Effector memory CD8-positive, alpha-beta T cell (primary cell): ENCODE data around the gene TLR8.

Experiments
- ATAC-seq: fragments of 150-1000 bp; cut with Tn5 transposase; replicated peaks from 2 replicates; pipeline ENCODE4 v1.10.0; 2021; ENCODE audit warnings: mild to moderate bottlenecking, moderate library complexity
- DNase-seq, 3 experiments: peaks; one replicate each; pipeline ENCODE4 v3.0.0; 2021
- H3K27ac Mint-ChIP-seq, 2 donors: one replicate each; pipeline ENCODE4 v1.8.0; 2022; ENCODE audit warnings: mild to moderate bottlenecking in 2 of 2, mixed read lengths in 2 of 2, moderate library complexity in 2 of 2
- H3K27me3 Mint-ChIP-seq, 2 donors: one replicate each; pipeline ENCODE4 v1.8.0; 2022; ENCODE audit warnings: mixed read lengths in 2 of 2
- H3K36me3 Mint-ChIP-seq: one replicate; pipeline ENCODE4 v1.8.0; 2022; ENCODE audit warnings: mild to moderate bottlenecking, moderate library complexity, mixed read lengths; ENCODE audit not compliant: insufficient read depth
- H3K4me1 Mint-ChIP-seq, 2 donors: one replicate each; pipeline ENCODE4 v1.8.0; 2022; ENCODE audit warnings: low read depth in 2 of 2, mixed read lengths in 2 of 2
- H3K4me3 Mint-ChIP-seq, 2 donors: one replicate each; pipeline ENCODE4 v1.8.0; 2022; ENCODE audit warnings: mild to moderate bottlenecking in 2 of 2, mixed read lengths in 2 of 2, moderate library complexity in 2 of 2
- H3K9me3 Mint-ChIP-seq, 2 donors: one replicate each; pipeline ENCODE4 v1.8.0; 2022; ENCODE audit warnings: mixed read lengths in 2 of 2
- total RNA-seq, 9 experiments: gene quantifications; one replicate each; lab custom pipeline; 2026; lab: John Stamatoyannopoulos, UW

Gene TLR8
- 0 to 0.06 (median 0) reads per million in 9 experiments for total RNA-seq

DNA sequence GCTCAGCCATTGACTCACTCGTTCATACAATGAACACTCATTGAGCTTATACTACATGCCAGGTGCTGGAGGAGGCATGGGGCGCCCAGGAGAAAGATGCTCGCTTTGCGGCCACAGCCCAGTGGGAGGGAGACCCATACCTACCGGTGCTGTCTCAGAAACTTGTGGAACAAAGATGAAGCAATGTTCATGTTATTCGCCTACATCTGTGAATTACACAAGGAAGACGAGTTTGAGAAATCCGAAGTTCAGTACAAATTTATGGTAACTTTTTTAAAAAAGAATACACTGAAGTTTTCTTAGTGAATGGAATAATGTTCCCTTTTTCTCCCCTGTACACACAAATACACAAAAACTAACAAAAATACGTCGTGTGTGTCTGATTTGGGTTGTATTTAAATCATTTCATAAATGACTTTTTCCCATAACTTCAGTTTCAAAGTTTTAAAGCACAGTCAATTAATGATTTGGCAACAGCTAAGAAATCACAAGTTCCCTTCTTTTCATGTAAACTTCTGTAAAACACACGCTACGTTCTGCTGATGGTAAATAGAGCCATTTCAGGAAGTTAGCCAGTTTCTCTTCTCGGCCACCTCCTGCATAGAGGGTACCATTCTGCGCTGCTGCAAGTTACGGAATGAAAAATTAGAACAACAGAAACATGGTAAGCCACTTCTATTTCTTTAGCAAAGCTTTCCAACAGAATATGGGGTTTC is at the start of gene TLR8:
Gene TLR8, plus strand, starts transcription at position 575 of the 716 bp plus-strand sequence. Its CDS starts 87 bp downstream, at position 662.
- H3K27me3 Mint-ChIP-seq = no peaks in the 10 kb centered on the region

DNA sequence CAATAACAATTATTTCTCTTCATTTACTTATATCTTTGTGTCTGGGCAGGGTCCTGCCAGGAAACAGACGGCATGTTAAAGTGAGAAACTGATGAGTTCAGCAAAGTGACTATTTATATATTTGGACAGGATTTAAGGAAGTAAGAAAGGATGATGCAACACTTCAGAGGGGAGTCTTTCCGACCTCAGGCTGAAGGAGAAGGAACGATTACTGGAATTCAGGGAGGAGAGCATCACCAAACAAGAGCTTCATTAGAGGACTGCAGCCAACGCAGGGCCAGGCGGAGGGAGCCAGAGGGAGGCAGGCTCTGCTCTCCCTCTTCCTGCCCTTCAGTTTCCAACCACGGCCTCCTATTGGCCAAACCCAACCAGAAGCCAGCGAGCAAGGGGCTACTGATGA is 41.1 kb upstream of the TLR8 start:
- DNase-seq (no peak), ATAC-seq (no peak)
- Mint-ChIP-seq H3K36me3 (no peaks in the 10 kb centered on the region), H3K4me1 (no peaks in the 10 kb centered on the region), H3K27me3 (peaks cover 5 to 8% of the 10 kb centered on the region in 2 donors), H3K4me3 (no peak overlapping the region), H3K27ac (no peak overlapping the region), H3K9me3 (no peaks in the 10 kb centered on the region)

More for the DNA sequence above, at the start of gene TLR8:
- Mint-ChIP-seq H3K4me1 (peaks cover 1 to 3% of the 10 kb centered on the region in 2 donors), H3K36me3 (no peaks in the 10 kb centered on the region), H3K9me3 (no peaks in the 10 kb centered on the region), H3K27ac (no peak within 1 kb of the TSS), H3K4me3 (no peak within 1 kb of the TSS)
- ATAC-seq (no peak), DNase-seq (no peak)

- H3K27me3 Mint-ChIP-seq = peaks cover 7 to 8% of the 10 kb centered on the region in 2 donors
- no peaks in the 10 kb centered on the region for H3K4me1 Mint-ChIP-seq
- H3K27ac Mint-ChIP-seq = no peak within 1 kb of the TSS
- H3K9me3 Mint-ChIP-seq = no peaks in the 10 kb centered on the region
- no peaks in the 10 kb centered on the region for H3K36me3 Mint-ChIP-seq
- no peak within 1 kb of the TSS for H3K4me3 Mint-ChIP-seq
- no peak for DNase-seq
- ATAC-seq = no peak
Measured at GRCh38 chrX:12866451-12867377, 39.7 kb upstream of the TLR8 start, which contains the start of gene TLR7. Gene TLR7, plus strand, starts transcription at chrX:12867072. Its CDS starts 507 bp downstream, at chrX:12867579.

DNA sequence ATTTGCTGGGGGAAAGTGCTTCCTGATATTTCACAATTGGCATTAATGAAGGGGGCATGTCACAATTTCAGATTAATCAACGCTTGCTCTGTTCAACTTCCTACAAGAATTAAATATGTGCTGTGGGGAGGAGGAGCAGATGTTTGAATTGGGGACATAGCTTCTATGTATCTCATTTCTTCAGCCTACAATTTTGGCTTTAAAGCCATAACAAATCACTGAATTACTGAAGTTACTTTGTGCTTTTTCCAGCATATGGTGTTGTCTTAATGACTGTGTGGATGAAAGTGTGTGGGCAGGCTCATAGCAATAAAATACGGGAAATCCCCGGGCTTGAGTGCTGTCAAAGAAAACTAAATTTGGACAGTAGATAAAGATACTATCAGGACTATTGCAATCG is 38.7 kb upstream of the TLR8 start:
- Mint-ChIP-seq H3K4me3 (no peak overlapping the region), H3K4me1 (no peaks in the 10 kb centered on the region), H3K27ac (no peak overlapping the region), H3K36me3 (no peaks in the 10 kb centered on the region), H3K9me3 (no peaks in the 10 kb centered on the region), H3K27me3 (peaks cover 10 to 12% of the 10 kb centered on the region in 2 donors)
- ATAC-seq (no peak), DNase-seq (no peak)

DNA sequence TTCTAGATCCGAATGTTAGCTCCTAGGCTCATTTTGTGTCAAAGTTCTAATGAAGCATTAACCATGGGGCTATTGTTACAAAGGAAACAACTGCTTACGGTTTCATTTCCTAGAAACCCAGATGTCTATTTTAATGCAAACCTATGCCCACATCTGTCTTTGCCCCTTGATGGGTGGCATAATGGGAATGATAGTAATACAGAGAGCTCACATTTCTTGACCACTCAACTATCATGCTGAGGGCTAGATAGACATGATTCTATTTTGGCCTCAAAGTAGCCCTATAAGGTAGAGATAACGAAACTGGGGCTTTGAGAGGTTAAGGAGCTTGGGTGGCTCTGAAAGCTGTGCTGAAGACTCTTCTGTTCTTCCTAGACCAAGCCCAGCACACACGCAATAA is 37.7 kb upstream of the TLR8 start:
- Mint-ChIP-seq H3K4me3 (no peak overlapping the region), H3K27me3 (peaks cover 13 to 16% of the 10 kb centered on the region in 2 donors)
- DNase-seq = no peak

DNA sequence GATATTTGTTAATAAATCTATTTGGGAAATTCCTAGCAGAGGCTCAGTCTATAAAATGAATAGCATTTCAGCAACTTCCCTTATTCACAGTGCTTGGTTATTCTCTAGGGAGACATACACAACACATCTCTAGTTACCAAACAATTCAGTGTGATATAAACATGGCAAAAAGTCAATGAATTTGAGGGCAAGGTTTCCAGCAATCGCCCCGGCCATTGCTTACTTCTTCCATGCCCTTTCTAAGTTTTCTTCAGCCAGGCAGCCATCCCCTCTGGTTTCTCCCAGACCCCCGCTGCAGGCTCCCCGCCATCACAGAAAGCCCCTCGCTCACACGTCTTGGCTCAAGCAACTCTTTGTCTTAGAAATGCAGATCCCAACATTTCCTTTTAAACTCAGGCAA is 35.2 kb upstream of the TLR8 start:
- no peak overlapping the region for H3K4me3 Mint-ChIP-seq
- no peak for DNase-seq
- H3K36me3 Mint-ChIP-seq = no peaks in the 10 kb centered on the region
- H3K27me3 Mint-ChIP-seq = peaks cover 13 to 16% of the 10 kb centered on the region in 2 donors
- no peaks in the 10 kb centered on the region for H3K9me3 Mint-ChIP-seq
- no peak overlapping the region for H3K27ac Mint-ChIP-seq
- ATAC-seq = no peak
- H3K4me1 Mint-ChIP-seq = no peaks in the 10 kb centered on the region

More for the DNA sequence above, 37.7 kb upstream of the TLR8 start:
- Mint-ChIP-seq H3K36me3 (no peaks in the 10 kb centered on the region), H3K27ac (no peak overlapping the region), H3K4me1 (no peaks in the 10 kb centered on the region), H3K9me3 (no peaks in the 10 kb centered on the region)
- no peak for ATAC-seq

DNA sequence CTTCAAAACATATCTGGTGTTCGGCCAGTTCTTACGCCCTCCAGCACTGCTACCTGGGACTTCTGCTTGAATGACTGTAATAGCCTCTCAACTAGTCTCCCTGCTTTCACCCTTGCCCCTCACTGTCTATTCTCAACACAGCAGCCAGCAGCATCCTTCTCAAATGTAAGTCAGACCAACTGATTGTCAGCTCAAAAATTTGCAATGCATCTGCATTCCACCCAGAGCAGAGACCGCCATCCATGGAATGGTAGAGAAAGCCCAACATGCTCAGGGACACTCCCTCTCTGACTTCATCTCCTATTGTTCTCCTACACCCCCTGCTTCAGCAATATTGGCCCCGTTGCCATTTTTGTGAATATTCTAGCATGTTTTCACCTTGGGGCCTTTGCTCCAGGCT is 33.7 kb upstream of the TLR8 start:
- ATAC-seq (no peak), DNase-seq (no peak)
- H3K27me3 Mint-ChIP-seq = peaks cover 13 to 14% of the 10 kb centered on the region in 2 donors
- no peak overlapping the region for H3K4me3 Mint-ChIP-seq
- no peaks in the 10 kb centered on the region for H3K9me3 Mint-ChIP-seq
- H3K36me3 Mint-ChIP-seq = no peaks in the 10 kb centered on the region
- no peaks in the 10 kb centered on the region for H3K4me1 Mint-ChIP-seq
- no peak overlapping the region for H3K27ac Mint-ChIP-seq

DNA sequence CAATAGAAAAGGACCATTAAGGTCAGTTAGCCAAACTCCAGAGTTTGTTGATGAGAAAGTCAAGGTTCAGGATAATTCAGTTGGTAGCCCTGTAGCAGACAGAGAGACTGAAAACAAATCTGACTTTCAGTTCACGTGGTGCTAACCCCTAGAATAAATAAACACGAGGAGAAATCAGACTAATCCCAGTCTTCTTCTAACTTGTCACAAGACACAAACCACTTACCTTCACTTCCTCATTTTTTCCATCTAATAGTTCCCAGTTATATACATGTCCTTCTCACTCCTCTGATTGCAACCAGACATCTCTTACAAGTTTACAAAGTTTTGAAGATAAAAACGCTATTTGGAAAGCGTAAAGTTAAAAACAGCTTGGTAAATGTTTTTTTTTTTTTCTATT is 31.8 kb upstream of the TLR8 start:
- Mint-ChIP-seq H3K27me3 (peaks cover 7 to 13% of the 10 kb centered on the region in 2 donors), H3K36me3 (no peaks in the 10 kb centered on the region), H3K27ac (no peak overlapping the region), H3K9me3 (no peaks in the 10 kb centered on the region), H3K4me3 (no peak overlapping the region), H3K4me1 (no peaks in the 10 kb centered on the region)
- DNase-seq (no peak), ATAC-seq (no peak)

DNA sequence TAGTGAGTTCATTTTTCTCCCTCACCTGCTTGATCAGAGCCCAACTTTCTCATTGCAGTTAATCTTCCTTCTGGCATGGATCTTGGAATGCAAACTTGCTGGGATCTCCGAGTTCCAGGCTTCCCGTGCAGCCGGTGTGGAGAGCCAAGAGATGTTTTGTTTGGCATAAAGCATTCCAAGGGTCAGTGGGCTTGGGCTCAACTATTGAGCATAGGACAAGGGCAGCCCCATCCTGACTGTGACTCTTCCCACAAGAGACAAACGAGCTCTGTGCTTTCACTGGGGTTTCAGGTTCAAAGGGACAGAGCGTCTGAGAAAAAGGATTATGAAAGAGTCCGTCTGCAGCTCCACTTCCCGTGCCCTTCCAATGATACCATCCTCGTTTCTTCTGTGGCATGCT is 29.0 kb upstream of the TLR8 start:
- Mint-ChIP-seq H3K4me1 (no peaks in the 10 kb centered on the region), H3K36me3 (no peaks in the 10 kb centered on the region), H3K27me3 (peaks cover 13 to 17% of the 10 kb centered on the region in 2 donors), H3K9me3 (no peaks in the 10 kb centered on the region), H3K27ac (no peak overlapping the region), H3K4me3 (no peak overlapping the region)
- no peak for ATAC-seq
- DNase-seq = no peak

DNA sequence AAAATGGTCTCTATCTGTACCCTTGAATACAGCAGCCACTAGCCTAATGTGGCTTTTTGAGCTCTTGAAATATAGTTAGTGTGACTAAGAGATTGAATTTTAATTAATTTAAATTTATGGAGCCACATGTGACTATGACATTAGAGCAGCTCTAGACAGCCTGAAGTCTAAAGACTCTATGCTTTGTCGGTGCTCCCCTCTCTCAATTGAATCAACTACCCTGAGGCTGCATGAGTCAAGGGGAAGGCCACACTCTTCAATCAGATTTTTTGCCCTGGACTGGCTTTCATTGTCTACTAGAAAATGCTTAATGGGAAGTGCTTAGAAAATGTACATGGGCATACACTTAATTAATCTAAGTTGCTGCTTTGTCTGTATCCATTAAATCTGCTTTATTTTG is 27.9 kb upstream of the TLR8 start:
- Mint-ChIP-seq H3K9me3 (no peaks in the 10 kb centered on the region), H3K27ac (no peak overlapping the region), H3K4me1 (no peaks in the 10 kb centered on the region), H3K4me3 (no peak overlapping the region), H3K27me3 (peaks cover 16 to 18% of the 10 kb centered on the region in 2 donors), H3K36me3 (no peaks in the 10 kb centered on the region)
- no peak for DNase-seq
- ATAC-seq = no peak

DNA sequence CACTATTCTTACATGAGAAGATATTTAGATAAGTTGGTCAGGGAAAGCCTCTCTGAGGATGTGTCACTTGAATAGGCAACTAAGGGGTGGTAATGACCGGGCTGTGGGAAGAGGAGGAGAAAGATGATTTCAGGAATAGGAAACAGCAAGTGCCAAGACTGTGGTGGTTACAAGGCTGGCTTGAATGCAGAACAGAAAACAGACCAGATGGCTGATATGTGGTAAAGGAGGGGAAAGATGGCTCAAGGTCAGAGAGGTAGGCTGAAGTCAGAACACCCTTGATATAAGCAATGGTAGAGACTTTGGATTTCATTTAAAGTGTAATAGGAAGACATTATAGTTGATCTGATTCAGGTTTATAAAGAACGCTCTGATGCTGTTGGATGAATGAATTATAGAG is 24.5 kb upstream of the TLR8 start:
- H3K4me3 Mint-ChIP-seq = no peak overlapping the region
- H3K27ac Mint-ChIP-seq = no peak overlapping the region
- ATAC-seq (no peak), DNase-seq (no peak)
- no peaks in the 10 kb centered on the region for H3K4me1 Mint-ChIP-seq
- H3K27me3 Mint-ChIP-seq = peaks cover 22 to 36% of the 10 kb centered on the region in 2 donors
- no peaks in the 10 kb centered on the region for H3K9me3 Mint-ChIP-seq
- no peaks in the 10 kb centered on the region for H3K36me3 Mint-ChIP-seq

DNA sequence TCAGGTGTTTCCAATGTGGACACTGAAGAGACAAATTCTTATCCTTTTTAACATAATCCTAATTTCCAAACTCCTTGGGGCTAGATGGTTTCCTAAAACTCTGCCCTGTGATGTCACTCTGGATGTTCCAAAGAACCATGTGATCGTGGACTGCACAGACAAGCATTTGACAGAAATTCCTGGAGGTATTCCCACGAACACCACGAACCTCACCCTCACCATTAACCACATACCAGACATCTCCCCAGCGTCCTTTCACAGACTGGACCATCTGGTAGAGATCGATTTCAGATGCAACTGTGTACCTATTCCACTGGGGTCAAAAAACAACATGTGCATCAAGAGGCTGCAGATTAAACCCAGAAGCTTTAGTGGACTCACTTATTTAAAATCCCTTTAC is 20.9 kb upstream of the TLR8 start:
- H3K27ac Mint-ChIP-seq = no peak overlapping the region

GRCh38 chrX:12886545-12886944 is 19.9 kb upstream of the TLR8 start:
- Mint-ChIP-seq H3K4me1 (no peaks in the 10 kb centered on the region), H3K27ac (no peak overlapping the region), H3K4me3 (no peak overlapping the region), H3K9me3 (no peaks in the 10 kb centered on the region), H3K36me3 (no peaks in the 10 kb centered on the region), H3K27me3 (peaks cover 21 to 35% of the 10 kb centered on the region in 2 donors)
- no peak for ATAC-seq
- no peak for DNase-seq

More for the DNA sequence above, 20.9 kb upstream of the TLR8 start:
- no peaks in the 10 kb centered on the region for H3K9me3 Mint-ChIP-seq
- no peak overlapping the region for H3K4me3 Mint-ChIP-seq
- H3K36me3 Mint-ChIP-seq = no peaks in the 10 kb centered on the region
- no peaks in the 10 kb centered on the region for H3K4me1 Mint-ChIP-seq
- H3K27me3 Mint-ChIP-seq = peaks cover 22 to 36% of the 10 kb centered on the region in 2 donors
- DNase-seq (no peak), ATAC-seq (no peak)
